Testis (tissue), 2 donors: Measurements from ENCODE around the gene MGAT5.

Experiments
- POLR2A ChIP-seq: fragments of 450-650 bp; IDR thresholded peaks from one replicate; pipeline ENCODE4 v1.6.1; 2017; ENCODE audit warnings: antibody characterized with exemption, mild to moderate bottlenecking, moderate library complexity
- TF ChIP-seq, protein P1 (sequence below), 3 experiments: fragments of 450-650 bp in 2 of 3; fragments of 200-600 bp in 1 of 3; sonication (generic) in 1 of 3; IDR thresholded peaks; one replicate each; pipeline ENCODE4 v1.5.1; 2016 to 2019; ENCODE audit warnings: antibody characterized with exemption in 3 of 3, mild to moderate bottlenecking in 2 of 3, moderate library complexity in 1 of 3

- TF ChIP-seq, protein P1, sequence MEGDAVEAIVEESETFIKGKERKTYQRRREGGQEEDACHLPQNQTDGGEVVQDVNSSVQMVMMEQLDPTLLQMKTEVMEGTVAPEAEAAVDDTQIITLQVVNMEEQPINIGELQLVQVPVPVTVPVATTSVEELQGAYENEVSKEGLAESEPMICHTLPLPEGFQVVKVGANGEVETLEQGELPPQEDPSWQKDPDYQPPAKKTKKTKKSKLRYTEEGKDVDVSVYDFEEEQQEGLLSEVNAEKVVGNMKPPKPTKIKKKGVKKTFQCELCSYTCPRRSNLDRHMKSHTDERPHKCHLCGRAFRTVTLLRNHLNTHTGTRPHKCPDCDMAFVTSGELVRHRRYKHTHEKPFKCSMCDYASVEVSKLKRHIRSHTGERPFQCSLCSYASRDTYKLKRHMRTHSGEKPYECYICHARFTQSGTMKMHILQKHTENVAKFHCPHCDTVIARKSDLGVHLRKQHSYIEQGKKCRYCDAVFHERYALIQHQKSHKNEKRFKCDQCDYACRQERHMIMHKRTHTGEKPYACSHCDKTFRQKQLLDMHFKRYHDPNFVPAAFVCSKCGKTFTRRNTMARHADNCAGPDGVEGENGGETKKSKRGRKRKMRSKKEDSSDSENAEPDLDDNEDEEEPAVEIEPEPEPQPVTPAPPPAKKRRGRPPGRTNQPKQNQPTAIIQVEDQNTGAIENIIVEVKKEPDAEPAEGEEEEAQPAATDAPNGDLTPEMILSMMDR (IDR thresholded peaks at IDR 0.05) = no peak
- TF ChIP-seq POLR2A = no peak
Observed at GRCh38 chr2:134279417-134279816, 25.5 kb downstream of the MGAT5 start.
